Loucy (cell line): ENCODE data around the gene SLC9A3.

Source experiments
- H2AFZ ChIP-seq: fragments of 200-600 bp; sonication (generic); 2 replicates; pipeline ENCODE4 v1.6.0; 2016; ENCODE audit warnings: antibody characterized with exemption, mild to moderate bottlenecking, low read length, moderate library complexity
- H3F3A ChIP-seq: fragments of 200-600 bp; 2 replicates; pipeline ENCODE4 v1.6.0; 2016; ENCODE audit warnings: antibody characterized with exemption, low read depth, mild to moderate bottlenecking
- H3K27me3 ChIP-seq: fragments of 200-600 bp; sonication (generic); 2 replicates; pipeline ENCODE4 v1.6.1; 2014; ENCODE audit warnings: low read length, mild to moderate bottlenecking; ENCODE audit not compliant: insufficient read depth, poor library complexity, severe bottlenecking
- H3K36me3 ChIP-seq: fragments of 200-600 bp; sonication (generic); 2 replicates; pipeline ENCODE4 v1.6.1; 2016; ENCODE audit warnings: low read length; ENCODE audit not compliant: insufficient read depth
- H3K4me1 ChIP-seq: fragments of 200-600 bp; sonication (generic); 2 replicates; pipeline ENCODE4 v1.5.1; 2014; ENCODE audit warnings: low read length, mild to moderate bottlenecking; ENCODE audit not compliant: insufficient read depth, poor library complexity, severe bottlenecking
- H3K4me2 ChIP-seq: fragments of 200-600 bp; sonication (generic); 2 replicates; pipeline ENCODE4 v1.6.0; 2014; ENCODE audit warnings: antibody characterized with exemption, low read length, low read depth, mild to moderate bottlenecking; ENCODE audit not compliant: poor library complexity, severe bottlenecking
- H3K4me3 ChIP-seq: fragments of 200-600 bp; sonication (generic); 2 replicates; pipeline ENCODE4 v1.5.1; 2014; ENCODE audit warnings: low read length, mild to moderate bottlenecking, mixed read lengths; ENCODE audit not compliant: poor library complexity, severe bottlenecking
- H3K79me2 ChIP-seq: fragments of 200-600 bp; sonication (generic); 2 replicates; pipeline ENCODE4 v1.6.1; 2014; ENCODE audit warnings: low read length; ENCODE audit not compliant: insufficient read depth
- H3K9ac ChIP-seq: fragments of 200-600 bp; sonication (generic); 2 replicates; pipeline ENCODE4 v1.6.0; 2014; ENCODE audit warnings: mild to moderate bottlenecking, low read depth, low read length, moderate library complexity; ENCODE audit not compliant: poor library complexity, severe bottlenecking
- H3K9me2 ChIP-seq: fragments of 200-600 bp; sonication (generic); replicated peaks from 2 replicates; pipeline ENCODE4 v1.6.1; 2016; ENCODE audit warnings: low read depth, low read length, mixed read lengths
- H3K9me3 ChIP-seq: fragments of 200-600 bp; sonication (generic); 2 replicates; pipeline ENCODE4 v1.6.1; 2014; ENCODE audit warnings: mild to moderate bottlenecking, antibody characterized with exemption, low read length, low read depth; ENCODE audit not compliant: insufficient read depth
- H4K20me1 ChIP-seq: fragments of 200-600 bp; sonication (generic); 2 replicates; pipeline ENCODE4 v1.6.0; 2014; ENCODE audit warnings: antibody characterized with exemption, low read length, mild to moderate bottlenecking; ENCODE audit not compliant: insufficient read depth, poor library complexity, severe bottlenecking
- EZH2phosphoT487 ChIP-seq: fragments of 200-600 bp; IDR thresholded peaks from 2 replicates; pipeline ENCODE4 v1.6.1; 2018; ENCODE audit warnings: antibody characterized with exemption, mild to moderate bottlenecking, moderate library complexity, borderline replicate concordance
- TF ChIP-seq, protein P1 (sequence below): fragments of 200-600 bp; sonication (generic); conservative IDR thresholded peaks from 2 replicates; pipeline ENCODE4 v1.5.1; 2014; ENCODE audit warnings: mild to moderate bottlenecking, antibody characterized with exemption, low read length

Gene SLC9A3

DNA sequence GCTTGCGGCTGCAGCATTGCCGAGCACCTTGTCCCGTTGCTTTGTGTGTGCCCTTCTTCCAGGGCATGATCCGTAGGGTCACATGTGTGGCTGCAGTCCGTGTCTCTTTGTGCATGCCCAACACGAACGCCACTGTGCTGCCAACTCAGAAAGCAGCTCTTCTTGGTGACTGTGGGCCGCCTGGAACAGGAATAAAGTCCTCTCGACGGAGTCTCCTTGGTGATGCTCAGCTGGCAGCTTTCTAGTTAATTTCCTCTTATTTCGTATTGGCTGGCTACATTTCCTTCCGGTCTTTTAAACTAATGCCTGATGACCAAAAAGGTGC, 75.5 kb downstream of the SLC9A3 start:
- TF ChIP-seq, protein P1, sequence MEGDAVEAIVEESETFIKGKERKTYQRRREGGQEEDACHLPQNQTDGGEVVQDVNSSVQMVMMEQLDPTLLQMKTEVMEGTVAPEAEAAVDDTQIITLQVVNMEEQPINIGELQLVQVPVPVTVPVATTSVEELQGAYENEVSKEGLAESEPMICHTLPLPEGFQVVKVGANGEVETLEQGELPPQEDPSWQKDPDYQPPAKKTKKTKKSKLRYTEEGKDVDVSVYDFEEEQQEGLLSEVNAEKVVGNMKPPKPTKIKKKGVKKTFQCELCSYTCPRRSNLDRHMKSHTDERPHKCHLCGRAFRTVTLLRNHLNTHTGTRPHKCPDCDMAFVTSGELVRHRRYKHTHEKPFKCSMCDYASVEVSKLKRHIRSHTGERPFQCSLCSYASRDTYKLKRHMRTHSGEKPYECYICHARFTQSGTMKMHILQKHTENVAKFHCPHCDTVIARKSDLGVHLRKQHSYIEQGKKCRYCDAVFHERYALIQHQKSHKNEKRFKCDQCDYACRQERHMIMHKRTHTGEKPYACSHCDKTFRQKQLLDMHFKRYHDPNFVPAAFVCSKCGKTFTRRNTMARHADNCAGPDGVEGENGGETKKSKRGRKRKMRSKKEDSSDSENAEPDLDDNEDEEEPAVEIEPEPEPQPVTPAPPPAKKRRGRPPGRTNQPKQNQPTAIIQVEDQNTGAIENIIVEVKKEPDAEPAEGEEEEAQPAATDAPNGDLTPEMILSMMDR, result no peak
- no peak for TF ChIP-seq EZH2phosphoT487
- H3K9me3 ChIP-seq, result peaks cover 16% of the 10 kb centered on the region; the same call in 1 of the 2 replicates
- H3K9ac ChIP-seq, result no peak overlapping the region
- no peaks in the 10 kb centered on the region for H3K27me3 ChIP-seq
- no peak overlapping the region for H3K4me3 ChIP-seq
- H3K4me2 ChIP-seq, result no peak overlapping the region
- H3F3A ChIP-seq, result no peaks in the 10 kb centered on the region
- H4K20me1 ChIP-seq, result peaks cover 13% of the 10 kb centered on the region
- peaks cover 58% of the 10 kb centered on the region; the same call in 1 of the 2 replicates for H3K36me3 ChIP-seq
- peaks cover 39% of the 10 kb centered on the region for H3K79me2 ChIP-seq
- H3K9me2 ChIP-seq, result no peaks in the 10 kb centered on the region
- H2AFZ ChIP-seq, result no peak overlapping the region
- H3K4me1 ChIP-seq, result peaks cover 35% of the 10 kb centered on the region

DNA sequence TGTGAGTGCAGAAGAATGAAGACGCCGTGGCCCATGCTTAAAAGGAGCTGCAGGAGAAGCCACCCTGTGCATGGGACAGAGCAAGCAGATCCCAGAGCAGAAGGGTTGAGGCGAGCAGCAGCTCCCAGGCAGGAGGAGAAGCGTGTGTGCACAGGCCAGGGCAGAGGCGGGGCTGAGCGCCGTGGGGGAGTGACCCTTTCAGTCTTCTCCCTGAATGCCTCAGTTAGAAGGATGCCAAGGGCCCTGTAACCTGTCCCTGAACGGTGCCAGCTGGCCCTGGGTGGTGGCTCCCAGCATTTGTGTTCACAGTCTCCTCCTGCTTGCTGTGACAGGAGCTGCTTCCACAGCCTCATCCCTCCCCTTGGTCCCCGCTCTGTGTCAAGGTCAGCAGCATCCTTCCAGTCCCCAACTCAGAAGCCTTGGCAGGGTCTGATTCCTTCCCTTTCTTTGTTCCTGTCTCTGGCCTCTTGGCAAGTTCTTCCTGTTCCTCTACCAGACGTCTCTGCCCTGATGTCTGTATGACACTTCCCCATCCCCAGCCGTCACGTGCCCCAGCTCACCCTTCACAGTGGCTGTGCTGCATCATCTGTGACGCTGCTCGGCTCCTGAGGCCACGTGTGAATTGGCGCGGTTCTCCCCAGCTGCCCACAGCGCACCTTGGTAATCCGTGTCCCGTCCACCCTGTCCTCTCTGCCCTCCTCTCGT, 76.0 kb downstream of the SLC9A3 start:
- H3K27me3 ChIP-seq, result no peaks in the 10 kb centered on the region
- H2AFZ ChIP-seq, result no peak overlapping the region
- H3K4me3 ChIP-seq, result no peak overlapping the region
- peaks cover 17% of the 10 kb centered on the region for H4K20me1 ChIP-seq
- H3K36me3 ChIP-seq, result peaks cover 53% of the 10 kb centered on the region; the same call in 1 of the 2 replicates
- H3K4me2 ChIP-seq, result no peak overlapping the region
- no peak overlapping the region for H3K9ac ChIP-seq
- H3K9me2 ChIP-seq, result no peaks in the 10 kb centered on the region
- H3K9me3 ChIP-seq, result peaks cover 16% of the 10 kb centered on the region; the same call in 1 of the 2 replicates
- H3F3A ChIP-seq, result no peaks in the 10 kb centered on the region
- H3K79me2 ChIP-seq, result peaks cover 44% of the 10 kb centered on the region
- TF ChIP-seq EZH2phosphoT487, result no peak
- TF ChIP-seq, protein P1, result no peak
- H3K4me1 ChIP-seq, result peaks cover 32% of the 10 kb centered on the region

DNA sequence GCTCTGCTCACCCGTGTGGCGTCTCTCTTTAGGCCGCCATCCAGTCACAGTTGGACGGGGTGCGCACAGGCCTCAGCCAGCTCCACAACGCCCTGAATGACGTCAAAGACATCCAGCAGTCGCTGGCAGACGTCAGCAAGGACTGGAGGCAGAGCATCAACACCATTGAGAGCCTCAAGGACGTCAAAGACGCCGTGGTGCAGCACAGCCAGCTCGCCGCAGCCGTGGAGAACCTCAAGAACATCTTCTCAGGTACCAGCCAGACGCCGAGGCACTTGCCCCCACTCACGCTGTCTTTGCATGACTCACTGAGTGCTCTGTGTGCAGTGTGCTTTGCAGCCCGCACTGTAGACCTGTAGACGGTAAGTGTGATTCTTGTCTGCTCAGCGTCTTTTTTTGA, 76.7 kb downstream of the SLC9A3 start:
- Histone ChIP-seq H3K9ac (no peak overlapping the region), H3K9me2 (no peaks in the 10 kb centered on the region), H3K9me3 (peaks cover 16% of the 10 kb centered on the region; the same call in 1 of the 2 replicates), H3K36me3 (peaks cover 51% of the 10 kb centered on the region; the same call in 1 of the 2 replicates), H3K4me2 (no peak overlapping the region), H3F3A (no peaks in the 10 kb centered on the region), H3K79me2 (peaks cover 50% of the 10 kb centered on the region), H3K27me3 (no peaks in the 10 kb centered on the region), H4K20me1 (peaks cover 17% of the 10 kb centered on the region), H3K4me1 (peaks cover 25% of the 10 kb centered on the region), H2AFZ (no peak overlapping the region), H3K4me3 (no peak overlapping the region)
- TF ChIP-seq, protein P1, result no peak
- TF ChIP-seq EZH2phosphoT487, result no peak
